K562 (cell line): Measurements from ENCODE around the gene SOX12. TPM values are rescaled to one million over a fixed set of nuclear protein-coding genes. Genes with fewer than 3 reads are reported as not detected.

Experiments
- ATF1 ChIP-seq, 2 experiments: fragments of 450-650 bp in 1 of 2; IDR thresholded peaks; 2 replicates each; pipeline ENCODE4 v1.6.1; 2016; ENCODE audit warnings: missing compliant biosample characterization in 1 of 2, missing genetic modification characterization in 1 of 2
- CBFB ChIP-seq: sonication (generic); formaldehyde crosslinking; IDR thresholded peaks from 2 replicates; pipeline ENCODE4 v1.4.0; 2020; ENCODE audit warnings: mild to moderate bottlenecking, missing genetic modification reagents
- EWSR1 ChIP-seq: fragments of 450-650 bp; IDR thresholded peaks from 2 replicates; pipeline ENCODE4 v1.6.1; 2018; ENCODE audit warnings: borderline replicate concordance, mild to moderate bottlenecking, low read depth, moderate library complexity; ENCODE audit not compliant: partially characterized antibody
- KLF1 ChIP-seq: fragments of 450-650 bp; IDR thresholded peaks from 2 replicates; pipeline ENCODE4 v1.6.1; 2016; ENCODE audit warnings: missing genetic modification characterization, missing compliant biosample characterization
- KLF6 ChIP-seq: fragments of 250-450 bp; sonication (Bioruptor Pico); IDR thresholded peaks from 2 replicates; pipeline ENCODE4 v1.4.0; 2020; ENCODE audit warnings: mild to moderate bottlenecking, moderate library complexity, borderline replicate concordance
- MIER1 ChIP-seq: fragments of 450-650 bp; IDR thresholded peaks from 2 replicates; pipeline ENCODE4 v1.6.1; 2016; ENCODE audit warnings: antibody characterized with exemption, mild to moderate bottlenecking, low read depth
- NCOA6 ChIP-seq: fragments of 450-650 bp; IDR thresholded peaks from 2 replicates; pipeline ENCODE4 v1.6.1; 2017; ENCODE audit warnings: mild to moderate bottlenecking
- NELFE ChIP-seq: IDR thresholded peaks from 2 replicates; pipeline ENCODE4 v1.6.1; 2011; ENCODE audit warnings: mild to moderate bottlenecking; ENCODE audit not compliant: insufficient read depth, insufficient read length
- NRF1 ChIP-seq, 2 experiments: fragments of 450-650 bp; IDR thresholded peaks in 1 of 2; conservative IDR thresholded peaks in 1 of 2; 2 replicates each; pipeline ENCODE4 v1.6.1; 2014; ENCODE audit warnings: mild to moderate bottlenecking in 2 of 2
- SIX5 ChIP-seq, 2 experiments: IDR thresholded peaks; 2 replicates each; pipeline ENCODE4 v1.6.1; 2011; ENCODE audit warnings: low read length in 2 of 2, borderline replicate concordance in 1 of 2, low read depth in 1 of 2, mild to moderate bottlenecking in 1 of 2, moderate library complexity in 1 of 2; ENCODE audit not compliant: insufficient read depth in 1 of 2
- SMAD3 ChIP-seq: fragments of 450-650 bp; formaldehyde crosslinking; conservative IDR thresholded peaks from 2 replicates; pipeline ENCODE4 v1.4.0; 2020; ENCODE audit warnings: mild to moderate bottlenecking
- SRSF9 ChIP-seq: fragments of 200-400 bp; formaldehyde crosslinking; IDR thresholded peaks from 2 replicates; pipeline ENCODE4 v1.6.1; 2017; ENCODE audit warnings: low read depth, low read length, borderline replicate concordance
- TOE1 ChIP-seq, 2 experiments: fragments of 450-650 bp in 1 of 2; sonication (generic) in 1 of 2; formaldehyde crosslinking in 1 of 2; IDR thresholded peaks; 2 replicates each; pipeline versions ENCODE4 v1.7.1 to v1.8.0; 2016 to 2022; ENCODE audit warnings: borderline replicate concordance in 2 of 2, mild to moderate bottlenecking in 2 of 2, antibody characterized with exemption in 1 of 2, inconsistent platforms in 1 of 2, low read depth in 1 of 2, missing genetic modification reagents in 1 of 2, moderate library complexity in 1 of 2
- XRCC3 ChIP-seq: fragments of 450-650 bp; IDR thresholded peaks from 2 replicates; pipeline ENCODE4 v1.6.1; 2017; ENCODE audit warnings: mild to moderate bottlenecking, moderate library complexity
- ZNF134 ChIP-seq: fragments of 250-450 bp; sonication (Bioruptor Pico); conservative IDR thresholded peaks from 2 replicates; pipeline ENCODE4 v1.4.0; 2020
- ZNF395 ChIP-seq: fragments of 200-800 bp; sonication (Bioruptor generic); IDR thresholded peaks from 2 replicates; pipeline ENCODE4 v1.6.1; 2017; ENCODE audit warnings: missing genetic modification characterization, missing compliant biosample characterization
- polyA plus RNA-seq, 8 experiments: library from polyadenylated mRNA; depleted of rRNA in 4 of 8; stranded (reverse) in 5 of 8; unstranded in 3 of 8; fragments of >200 nt; fragmentation: Nextera tagmentation in 2 of 8; fragmentation: Illumina TruSeq in 1 of 8; extraction: Ambion mirVana in 2 of 8; extraction: Trizol in 1 of 8; gene quantifications; 2 replicates each; pipeline versions ENCODE4 v1.2.1 to v1.2.3, GENCODE V29; 2011 to 2014; ENCODE audit warnings: inconsistent platforms in 1 of 8, missing spikeins in 1 of 8
- total RNA-seq, 7 experiments: library from RNA; depleted of rRNA in 6 of 7; stranded (reverse); fragments of >200 nt in 6 of 7; fragmentation: Illumina TruSeq in 2 of 7; extraction: Trizol in 2 of 7; gene quantifications; 2 replicates each; pipeline versions ENCODE4 v1.2.1 to v1.2.3, GENCODE V29; 2011 to 2021; ENCODE audit warnings: low replicate concordance in 1 of 7
- TF ChIP-seq, protein P1 (sequence below): fragments of 250-450 bp; sonication (Bioruptor Pico); IDR thresholded peaks from 2 replicates; pipeline ENCODE4 v1.5.0; 2022; ENCODE audit warnings: mild to moderate bottlenecking
- TF ChIP-seq, protein P2 (sequence below): fragments of 250-450 bp; sonication (Bioruptor Pico); IDR thresholded peaks from 2 replicates; pipeline ENCODE4 v1.8.0; 2022; ENCODE audit warnings: inconsistent platforms
- TF ChIP-seq, protein P3 (sequence below): fragments of 450-650 bp; IDR thresholded peaks from 2 replicates; pipeline ENCODE4 v1.6.1; 2017; ENCODE audit warnings: antibody characterized with exemption, mild to moderate bottlenecking

Gene SOX12
- total and polyA plus RNA-seq, 9 of the 15 experiments (the other 6 are each of a cell fraction or from before 2014, with no cell fraction given), result 0.42 to 26.3 (median 2.6) TPM

DNA sequence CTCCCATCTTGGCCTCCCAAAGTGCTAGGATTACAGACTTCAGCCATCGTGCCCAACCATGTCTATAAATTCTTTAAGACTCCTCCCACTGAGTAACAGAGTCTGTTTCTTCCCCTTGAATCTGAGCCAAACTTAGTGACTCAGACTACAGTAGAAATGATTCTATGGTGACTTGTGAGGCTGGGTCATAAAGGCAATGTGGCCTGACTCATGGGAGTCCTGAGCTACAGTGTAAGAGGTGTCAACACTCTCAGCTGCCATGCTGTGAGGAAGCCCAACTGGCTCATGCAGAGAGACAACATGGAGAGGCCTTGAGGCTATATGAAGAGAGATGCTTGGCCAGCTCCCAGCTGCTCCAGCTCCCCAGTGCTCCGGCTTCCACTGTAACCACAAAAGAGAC lies 16.3 kb downstream of the SOX12 start (continued):
- TF ChIP-seq ZNF395 (CRISPR knock-in tag) (no peak), SMAD3 (CRISPR knock-in tag) (no peak), ZNF134 (CRISPR knock-in tag) (no peak), NCOA6 (no peak), NELFE (no peak), KLF1 (tag) (no peak), XRCC3 (no peak), SRSF9 (no peak), EWSR1 (no peak), KLF6 (CRISPR knock-in tag) (no peak), TOE1 (IDR thresholded peaks at IDR 0.05; ENCODE audit: borderline replicate concordance) (no peak), TOE1 (CRISPR knock-in tag; IDR thresholded peaks at IDR 0.05; ENCODE audit: borderline replicate concordance, low read depth) (no peak), MIER1 (no peak), CBFB (CRISPR knock-in tag) (no peak), ATF1 (CRISPR knock-in tag; IDR thresholded peaks at IDR 0.05) (no peak), ATF1 (tag; IDR thresholded peaks at IDR 0.05) (no peak), NRF1 (conservative IDR thresholded peaks at IDR 0.05 in 1 of 2, IDR thresholded peaks at IDR 0.05 in 1 of 2) (no peak), SIX5 (IDR thresholded peaks at IDR 0.05; ENCODE audit: borderline replicate concordance in 1 of 2, insufficient read depth in 1 of 2, low read depth in 1 of 2, low read length in 2 of 2) (no peak)
- TF ChIP-seq, protein P1, sequence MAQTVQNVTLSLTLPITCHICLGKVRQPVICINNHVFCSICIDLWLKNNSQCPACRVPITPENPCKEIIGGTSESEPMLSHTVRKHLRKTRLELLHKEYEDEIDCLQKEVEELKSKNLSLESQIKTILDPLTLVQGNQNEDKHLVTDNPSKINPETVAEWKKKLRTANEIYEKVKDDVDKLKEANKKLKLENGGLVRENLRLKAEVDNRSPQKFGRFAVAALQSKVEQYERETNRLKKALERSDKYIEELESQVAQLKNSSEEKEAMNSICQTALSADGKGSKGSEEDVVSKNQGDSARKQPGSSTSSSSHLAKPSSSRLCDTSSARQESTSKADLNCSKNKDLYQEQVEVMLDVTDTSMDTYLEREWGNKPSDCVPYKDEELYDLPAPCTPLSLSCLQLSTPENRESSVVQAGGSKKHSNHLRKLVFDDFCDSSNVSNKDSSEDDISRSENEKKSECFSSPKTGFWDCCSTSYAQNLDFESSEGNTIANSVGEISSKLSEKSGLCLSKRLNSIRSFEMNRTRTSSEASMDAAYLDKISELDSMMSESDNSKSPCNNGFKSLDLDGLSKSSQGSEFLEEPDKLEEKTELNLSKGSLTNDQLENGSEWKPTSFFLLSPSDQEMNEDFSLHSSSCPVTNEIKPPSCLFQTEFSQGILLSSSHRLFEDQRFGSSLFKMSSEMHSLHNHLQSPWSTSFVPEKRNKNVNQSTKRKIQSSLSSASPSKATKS (CRISPR knock-in tag), result no peak
- TF ChIP-seq, protein P2, sequence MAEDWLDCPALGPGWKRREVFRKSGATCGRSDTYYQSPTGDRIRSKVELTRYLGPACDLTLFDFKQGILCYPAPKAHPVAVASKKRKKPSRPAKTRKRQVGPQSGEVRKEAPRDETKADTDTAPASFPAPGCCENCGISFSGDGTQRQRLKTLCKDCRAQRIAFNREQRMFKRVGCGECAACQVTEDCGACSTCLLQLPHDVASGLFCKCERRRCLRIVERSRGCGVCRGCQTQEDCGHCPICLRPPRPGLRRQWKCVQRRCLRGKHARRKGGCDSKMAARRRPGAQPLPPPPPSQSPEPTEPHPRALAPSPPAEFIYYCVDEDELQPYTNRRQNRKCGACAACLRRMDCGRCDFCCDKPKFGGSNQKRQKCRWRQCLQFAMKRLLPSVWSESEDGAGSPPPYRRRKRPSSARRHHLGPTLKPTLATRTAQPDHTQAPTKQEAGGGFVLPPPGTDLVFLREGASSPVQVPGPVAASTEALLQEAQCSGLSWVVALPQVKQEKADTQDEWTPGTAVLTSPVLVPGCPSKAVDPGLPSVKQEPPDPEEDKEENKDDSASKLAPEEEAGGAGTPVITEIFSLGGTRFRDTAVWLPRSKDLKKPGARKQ (CRISPR knock-in tag), result no peak
- TF ChIP-seq, protein P3, sequence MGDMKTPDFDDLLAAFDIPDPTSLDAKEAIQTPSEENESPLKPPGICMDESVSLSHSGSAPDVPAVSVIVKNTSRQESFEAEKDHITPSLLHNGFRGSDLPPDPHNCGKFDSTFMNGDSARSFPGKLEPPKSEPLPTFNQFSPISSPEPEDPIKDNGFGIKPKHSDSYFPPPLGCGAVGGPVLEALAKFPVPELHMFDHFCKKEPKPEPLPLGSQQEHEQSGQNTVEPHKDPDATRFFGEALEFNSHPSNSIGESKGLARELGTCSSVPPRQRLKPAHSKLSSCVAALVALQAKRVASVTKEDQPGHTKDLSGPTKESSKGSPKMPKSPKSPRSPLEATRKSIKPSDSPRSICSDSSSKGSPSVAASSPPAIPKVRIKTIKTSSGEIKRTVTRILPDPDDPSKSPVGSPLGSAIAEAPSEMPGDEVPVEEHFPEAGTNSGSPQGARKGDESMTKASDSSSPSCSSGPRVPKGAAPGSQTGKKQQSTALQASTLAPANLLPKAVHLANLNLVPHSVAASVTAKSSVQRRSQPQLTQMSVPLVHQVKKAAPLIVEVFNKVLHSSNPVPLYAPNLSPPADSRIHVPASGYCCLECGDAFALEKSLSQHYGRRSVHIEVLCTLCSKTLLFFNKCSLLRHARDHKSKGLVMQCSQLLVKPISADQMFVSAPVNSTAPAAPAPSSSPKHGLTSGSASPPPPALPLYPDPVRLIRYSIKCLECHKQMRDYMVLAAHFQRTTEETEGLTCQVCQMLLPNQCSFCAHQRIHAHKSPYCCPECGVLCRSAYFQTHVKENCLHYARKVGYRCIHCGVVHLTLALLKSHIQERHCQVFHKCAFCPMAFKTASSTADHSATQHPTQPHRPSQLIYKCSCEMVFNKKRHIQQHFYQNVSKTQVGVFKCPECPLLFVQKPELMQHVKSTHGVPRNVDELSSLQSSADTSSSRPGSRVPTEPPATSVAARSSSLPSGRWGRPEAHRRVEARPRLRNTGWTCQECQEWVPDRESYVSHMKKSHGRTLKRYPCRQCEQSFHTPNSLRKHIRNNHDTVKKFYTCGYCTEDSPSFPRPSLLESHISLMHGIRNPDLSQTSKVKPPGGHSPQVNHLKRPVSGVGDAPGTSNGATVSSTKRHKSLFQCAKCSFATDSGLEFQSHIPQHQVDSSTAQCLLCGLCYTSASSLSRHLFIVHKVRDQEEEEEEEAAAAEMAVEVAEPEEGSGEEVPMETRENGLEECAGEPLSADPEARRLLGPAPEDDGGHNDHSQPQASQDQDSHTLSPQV, result peak; percentile 80
